Neural cell (in vitro differentiated cells): ENCODE data around the gene SIPA1L2.

ENCODE experiments used
- EP300 ChIP-seq: fragments of 450-650 bp; conservative IDR thresholded peaks from 2 replicates; pipeline ENCODE4 v1.6.1; 2014; ENCODE audit warnings: antibody characterized with exemption, mild to moderate bottlenecking, moderate library complexity; ENCODE audit not compliant: poor library complexity, severe bottlenecking
- EZH2 ChIP-seq: fragments of 200-600, 300-800 bp; shearing (Covaris generic), sonication (generic); IDR thresholded peaks from 2 replicates; pipeline ENCODE4 v1.6.1; 2014; ENCODE audit warnings: antibody characterized with exemption, low read length, borderline replicate concordance, mild to moderate bottlenecking; ENCODE audit not compliant: insufficient read depth, poor library complexity, severe bottlenecking
- POLR2AphosphoS5 ChIP-seq: IDR thresholded peaks from 2 replicates; pipeline ENCODE4 v1.6.1; 2012
- RAD21 ChIP-seq: fragments of 450-650 bp; conservative IDR thresholded peaks from 2 replicates; pipeline ENCODE4 v1.6.1; 2014; ENCODE audit warnings: antibody characterized with exemption, mild to moderate bottlenecking, moderate library complexity
- SMC3 ChIP-seq: fragments of 450-650 bp; conservative IDR thresholded peaks from 2 replicates; pipeline ENCODE4 v1.6.1; 2014; ENCODE audit warnings: antibody characterized with exemption, mild to moderate bottlenecking, moderate library complexity; ENCODE audit not compliant: poor library complexity
- TAF1 ChIP-seq: IDR thresholded peaks from 2 replicates; pipeline ENCODE4 v1.6.1; 2012; ENCODE audit warnings: low read depth
- TF ChIP-seq, protein P1 (sequence below): fragments of 450-650 bp; IDR thresholded peaks from 2 replicates; pipeline ENCODE4 v1.5.1; 2014; ENCODE audit warnings: antibody characterized with exemption, mild to moderate bottlenecking, moderate library complexity; ENCODE audit not compliant: poor library complexity, severe bottlenecking
- TF ChIP-seq, protein P2 (sequence below): IDR thresholded peaks from 2 replicates; pipeline ENCODE4 v1.6.1; 2012; ENCODE audit warnings: borderline replicate concordance

DNA sequence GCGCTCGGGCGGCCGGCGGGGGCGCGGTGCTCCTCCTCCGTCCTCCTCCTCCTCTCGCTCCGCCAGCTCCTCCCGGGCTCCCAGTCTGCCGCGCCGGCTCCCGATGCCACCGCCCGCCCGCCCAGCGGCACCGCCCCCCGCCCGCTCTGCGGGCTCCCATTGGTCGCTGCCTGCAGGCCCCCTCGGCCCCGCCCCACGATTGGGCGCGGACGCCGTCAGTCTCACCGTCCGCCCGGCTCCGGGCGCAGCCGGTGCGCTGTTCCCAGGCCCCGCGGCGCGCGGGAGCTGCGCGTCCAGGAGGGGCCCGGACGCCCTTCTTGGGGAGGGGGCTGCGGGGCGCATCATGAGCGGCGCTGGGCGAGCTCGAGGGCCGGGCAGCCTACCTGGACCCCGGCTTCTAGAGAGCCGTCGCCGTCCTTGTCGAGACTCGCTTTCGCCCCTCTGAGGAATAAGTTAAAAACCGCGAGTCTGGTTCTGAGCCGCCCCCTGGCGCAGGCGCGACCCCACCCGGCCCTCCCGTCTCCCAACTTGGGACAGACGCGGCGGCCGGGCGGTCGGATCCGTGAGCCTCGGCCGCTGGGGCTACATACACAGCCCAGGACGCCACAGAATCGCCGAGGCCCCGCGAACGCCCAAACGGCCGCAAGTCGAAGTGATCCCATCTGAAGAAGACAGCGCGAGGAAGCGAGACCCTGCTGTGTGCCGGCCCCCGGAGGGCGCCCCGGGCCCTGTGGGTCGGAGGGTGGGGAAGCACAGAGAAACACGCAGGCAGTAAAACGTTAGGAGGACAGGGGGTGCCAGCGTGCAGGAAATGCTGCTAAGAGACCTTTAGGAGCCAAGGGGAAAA is at the start of gene SIPA1L2:
- TF ChIP-seq, protein P1, sequence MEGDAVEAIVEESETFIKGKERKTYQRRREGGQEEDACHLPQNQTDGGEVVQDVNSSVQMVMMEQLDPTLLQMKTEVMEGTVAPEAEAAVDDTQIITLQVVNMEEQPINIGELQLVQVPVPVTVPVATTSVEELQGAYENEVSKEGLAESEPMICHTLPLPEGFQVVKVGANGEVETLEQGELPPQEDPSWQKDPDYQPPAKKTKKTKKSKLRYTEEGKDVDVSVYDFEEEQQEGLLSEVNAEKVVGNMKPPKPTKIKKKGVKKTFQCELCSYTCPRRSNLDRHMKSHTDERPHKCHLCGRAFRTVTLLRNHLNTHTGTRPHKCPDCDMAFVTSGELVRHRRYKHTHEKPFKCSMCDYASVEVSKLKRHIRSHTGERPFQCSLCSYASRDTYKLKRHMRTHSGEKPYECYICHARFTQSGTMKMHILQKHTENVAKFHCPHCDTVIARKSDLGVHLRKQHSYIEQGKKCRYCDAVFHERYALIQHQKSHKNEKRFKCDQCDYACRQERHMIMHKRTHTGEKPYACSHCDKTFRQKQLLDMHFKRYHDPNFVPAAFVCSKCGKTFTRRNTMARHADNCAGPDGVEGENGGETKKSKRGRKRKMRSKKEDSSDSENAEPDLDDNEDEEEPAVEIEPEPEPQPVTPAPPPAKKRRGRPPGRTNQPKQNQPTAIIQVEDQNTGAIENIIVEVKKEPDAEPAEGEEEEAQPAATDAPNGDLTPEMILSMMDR: peak; percentile 80
- TF ChIP-seq RAD21 (peak; percentile 76), TAF1 (peak; percentile 13), POLR2AphosphoS5 (peak; percentile 43), EP300 (no peak), EZH2 (no peak), SMC3 (peak; percentile 74)
- TF ChIP-seq, protein P2, sequence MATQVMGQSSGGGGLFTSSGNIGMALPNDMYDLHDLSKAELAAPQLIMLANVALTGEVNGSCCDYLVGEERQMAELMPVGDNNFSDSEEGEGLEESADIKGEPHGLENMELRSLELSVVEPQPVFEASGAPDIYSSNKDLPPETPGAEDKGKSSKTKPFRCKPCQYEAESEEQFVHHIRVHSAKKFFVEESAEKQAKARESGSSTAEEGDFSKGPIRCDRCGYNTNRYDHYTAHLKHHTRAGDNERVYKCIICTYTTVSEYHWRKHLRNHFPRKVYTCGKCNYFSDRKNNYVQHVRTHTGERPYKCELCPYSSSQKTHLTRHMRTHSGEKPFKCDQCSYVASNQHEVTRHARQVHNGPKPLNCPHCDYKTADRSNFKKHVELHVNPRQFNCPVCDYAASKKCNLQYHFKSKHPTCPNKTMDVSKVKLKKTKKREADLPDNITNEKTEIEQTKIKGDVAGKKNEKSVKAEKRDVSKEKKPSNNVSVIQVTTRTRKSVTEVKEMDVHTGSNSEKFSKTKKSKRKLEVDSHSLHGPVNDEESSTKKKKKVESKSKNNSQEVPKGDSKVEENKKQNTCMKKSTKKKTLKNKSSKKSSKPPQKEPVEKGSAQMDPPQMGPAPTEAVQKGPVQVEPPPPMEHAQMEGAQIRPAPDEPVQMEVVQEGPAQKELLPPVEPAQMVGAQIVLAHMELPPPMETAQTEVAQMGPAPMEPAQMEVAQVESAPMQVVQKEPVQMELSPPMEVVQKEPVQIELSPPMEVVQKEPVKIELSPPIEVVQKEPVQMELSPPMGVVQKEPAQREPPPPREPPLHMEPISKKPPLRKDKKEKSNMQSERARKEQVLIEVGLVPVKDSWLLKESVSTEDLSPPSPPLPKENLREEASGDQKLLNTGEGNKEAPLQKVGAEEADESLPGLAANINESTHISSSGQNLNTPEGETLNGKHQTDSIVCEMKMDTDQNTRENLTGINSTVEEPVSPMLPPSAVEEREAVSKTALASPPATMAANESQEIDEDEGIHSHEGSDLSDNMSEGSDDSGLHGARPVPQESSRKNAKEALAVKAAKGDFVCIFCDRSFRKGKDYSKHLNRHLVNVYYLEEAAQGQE: peak; percentile 21
